Measurements from ENCODE around the gene RNASEH1.

RNASEH1 gene

GRCh38 chr2:3557639-3558204 is 411 bp downstream of the RNASEH1 start:
- DNase-seq (ENCODE audit: low read depth in 2 of 2) = no peak

GRCh38 chr2:3553946-3554345 is 4.2 kb downstream of the RNASEH1 start:
- DNase-seq (ENCODE audit: low read depth in 2 of 2) = no peak

GRCh38 chr2:3547915-3548314 is 10.2 kb downstream of the RNASEH1 start:
- DNase-seq (ENCODE audit: low read depth in 2 of 2) = no peak

DNA sequence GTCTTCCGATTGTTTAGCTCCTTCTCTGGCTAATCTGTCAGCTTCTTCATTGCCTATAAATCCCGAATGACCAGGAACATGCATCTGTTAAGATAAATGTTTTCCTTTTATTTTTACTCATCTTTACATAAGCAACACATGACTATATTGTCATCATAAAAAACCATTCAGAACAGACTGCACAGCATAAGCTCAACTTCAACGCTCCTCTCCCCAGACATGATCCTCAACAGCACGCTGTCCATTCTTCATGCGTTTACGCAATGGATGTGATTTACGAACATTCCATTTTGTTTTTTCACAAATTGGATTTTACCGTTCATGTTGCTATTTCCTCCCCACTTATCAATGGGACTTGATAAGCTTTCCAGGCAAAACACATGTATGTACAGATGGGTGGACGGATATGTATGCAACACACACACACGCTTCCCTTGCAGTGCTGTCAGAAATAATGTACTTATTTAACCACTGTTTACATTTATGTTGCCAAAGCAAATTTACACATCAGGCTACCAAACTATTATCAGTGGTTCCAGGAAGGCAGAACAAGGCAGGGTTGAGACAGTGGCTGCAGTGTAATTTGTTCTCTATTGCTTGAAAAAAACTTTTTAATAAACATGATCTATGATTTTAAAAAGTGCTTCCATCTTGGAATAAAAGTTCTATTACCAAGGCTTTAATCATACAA is 12.2 kb downstream of the RNASEH1 start:
- no peak for DNase-seq (ENCODE audit: low read depth in 2 of 2)

DNA sequence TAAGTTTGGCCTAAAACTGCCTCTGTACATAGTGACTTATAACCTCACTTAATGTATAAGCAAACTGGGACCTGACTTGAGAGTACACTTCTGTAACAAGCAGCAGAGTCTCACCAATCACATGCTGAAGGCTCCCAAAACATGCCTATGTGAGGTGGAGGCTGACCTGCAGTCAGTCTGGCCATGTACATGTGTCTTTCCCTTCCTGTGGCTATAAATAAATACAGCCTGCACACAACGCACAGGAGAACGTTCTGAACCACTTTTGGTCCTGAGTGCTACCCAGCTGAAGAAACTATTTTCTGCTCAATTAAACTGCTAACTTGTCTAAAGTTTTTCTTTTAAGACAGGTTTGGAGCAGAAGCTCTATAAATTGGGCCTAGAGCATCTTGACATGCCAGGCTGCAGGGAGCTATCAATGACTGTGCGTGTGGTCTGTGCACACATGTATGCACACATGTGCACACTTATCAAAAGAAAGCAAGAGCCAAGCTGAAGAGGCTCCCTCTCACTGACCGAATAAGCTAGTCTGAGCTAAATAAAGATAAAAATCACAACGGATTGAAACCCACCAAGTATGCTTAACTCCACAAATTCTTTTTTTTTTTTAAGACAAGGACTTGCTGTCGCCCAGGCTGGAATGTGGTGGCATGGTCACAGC is 15.0 kb downstream of the RNASEH1 start:
- no peak for DNase-seq (ENCODE audit: low read depth in 2 of 2)

- no peak for DNase-seq (ENCODE audit: low read depth in 2 of 2)
Observed at GRCh38 chr2:3542107-3542506, 16.0 kb downstream of the RNASEH1 start.

GRCh38 chr2:3539836-3540235 is 18.3 kb downstream of the RNASEH1 start:
- DNase-seq (ENCODE audit: low read depth in 2 of 2) = no peak

DNA sequence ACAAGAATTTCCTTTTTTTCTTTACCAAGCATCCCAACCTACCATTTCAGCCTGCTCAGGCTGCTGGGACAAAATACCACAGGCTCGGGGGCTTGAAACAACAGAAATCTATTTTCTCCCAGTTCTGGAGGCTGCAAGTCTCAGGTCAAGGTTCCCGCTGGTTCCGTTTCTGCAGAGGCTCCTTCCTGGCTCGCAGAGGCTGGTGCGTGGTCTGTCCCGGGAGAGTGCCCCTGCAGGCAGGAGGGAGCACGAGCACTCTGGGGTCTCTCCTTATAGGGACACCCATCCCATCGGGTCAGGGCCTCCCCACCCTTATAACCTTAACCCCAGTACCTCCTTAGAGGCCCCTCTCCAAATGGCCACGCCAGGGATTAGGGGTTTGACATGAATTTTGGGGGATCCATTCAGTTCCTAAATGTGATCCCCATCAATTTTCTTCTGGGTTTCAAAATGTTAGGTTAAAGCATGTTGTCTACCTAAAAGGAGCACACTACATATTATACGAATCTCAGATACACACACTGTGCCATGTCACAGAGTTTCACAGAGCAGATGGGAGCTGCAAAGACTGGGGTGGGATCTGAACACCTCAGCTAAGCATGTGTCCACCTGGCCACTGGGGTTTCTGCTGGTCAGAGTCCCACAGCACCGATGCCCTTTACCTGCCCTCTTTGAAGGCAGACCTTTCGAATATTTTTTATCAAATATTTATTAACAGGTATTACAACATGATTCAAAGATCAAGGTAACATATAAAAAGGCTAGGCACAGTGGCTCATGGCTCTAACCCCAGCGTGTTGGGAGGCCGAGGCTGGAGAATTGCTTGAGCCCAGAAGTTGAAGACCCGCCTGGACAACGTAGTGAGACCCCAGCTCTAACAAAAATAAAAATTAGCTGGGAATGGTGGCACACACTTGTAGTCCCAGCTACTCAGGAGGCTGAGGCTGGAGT is 21.2 kb downstream of the RNASEH1 start:
- peak in 1 of 2 donors; percentile 5 for DNase-seq (ENCODE audit: low read depth in 2 of 2)

- no peak for DNase-seq (ENCODE audit: low read depth in 2 of 2)
Observed at GRCh38 chr2:3535794-3536681, 22.1 kb downstream of the RNASEH1 start.

- no peak for DNase-seq (ENCODE audit: low read depth in 2 of 2)
Observed at GRCh38 chr2:3535467-3535793, 22.7 kb downstream of the RNASEH1 start.

GRCh38 chr2:3534251-3534814 is 23.8 kb downstream of the RNASEH1 start:
- no peak for DNase-seq (ENCODE audit: low read depth in 2 of 2)

DNA sequence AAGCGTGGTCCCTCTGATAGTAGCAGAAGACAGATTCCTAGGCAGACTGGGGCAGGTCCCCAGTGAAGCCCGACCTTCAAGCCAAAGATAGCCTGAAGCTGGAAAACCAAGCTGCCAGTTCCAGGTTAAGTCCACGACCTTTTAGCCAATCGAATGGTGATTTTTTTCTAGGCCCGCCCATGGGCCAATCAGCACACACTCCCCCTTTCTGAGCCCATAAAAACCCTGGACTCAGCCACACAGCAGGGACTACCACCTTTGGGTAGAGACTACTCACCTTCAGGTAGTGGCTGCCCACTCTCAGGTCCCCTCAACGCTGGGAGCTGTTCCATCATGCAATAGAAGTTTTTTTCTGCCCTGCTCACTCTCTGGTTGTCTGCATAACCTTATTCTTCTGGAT is 24.3 kb downstream of the RNASEH1 start:
- no peak for DNase-seq (ENCODE audit: low read depth in 2 of 2)

GRCh38 chr2:3532941-3533340 is 25.2 kb downstream of the RNASEH1 start:
- no peak for DNase-seq (ENCODE audit: low read depth in 2 of 2)

- DNase-seq (ENCODE audit: low read depth in 2 of 2) = no peak
Observed at GRCh38 chr2:3529316-3530025, 28.7 kb downstream of the RNASEH1 start.

DNA sequence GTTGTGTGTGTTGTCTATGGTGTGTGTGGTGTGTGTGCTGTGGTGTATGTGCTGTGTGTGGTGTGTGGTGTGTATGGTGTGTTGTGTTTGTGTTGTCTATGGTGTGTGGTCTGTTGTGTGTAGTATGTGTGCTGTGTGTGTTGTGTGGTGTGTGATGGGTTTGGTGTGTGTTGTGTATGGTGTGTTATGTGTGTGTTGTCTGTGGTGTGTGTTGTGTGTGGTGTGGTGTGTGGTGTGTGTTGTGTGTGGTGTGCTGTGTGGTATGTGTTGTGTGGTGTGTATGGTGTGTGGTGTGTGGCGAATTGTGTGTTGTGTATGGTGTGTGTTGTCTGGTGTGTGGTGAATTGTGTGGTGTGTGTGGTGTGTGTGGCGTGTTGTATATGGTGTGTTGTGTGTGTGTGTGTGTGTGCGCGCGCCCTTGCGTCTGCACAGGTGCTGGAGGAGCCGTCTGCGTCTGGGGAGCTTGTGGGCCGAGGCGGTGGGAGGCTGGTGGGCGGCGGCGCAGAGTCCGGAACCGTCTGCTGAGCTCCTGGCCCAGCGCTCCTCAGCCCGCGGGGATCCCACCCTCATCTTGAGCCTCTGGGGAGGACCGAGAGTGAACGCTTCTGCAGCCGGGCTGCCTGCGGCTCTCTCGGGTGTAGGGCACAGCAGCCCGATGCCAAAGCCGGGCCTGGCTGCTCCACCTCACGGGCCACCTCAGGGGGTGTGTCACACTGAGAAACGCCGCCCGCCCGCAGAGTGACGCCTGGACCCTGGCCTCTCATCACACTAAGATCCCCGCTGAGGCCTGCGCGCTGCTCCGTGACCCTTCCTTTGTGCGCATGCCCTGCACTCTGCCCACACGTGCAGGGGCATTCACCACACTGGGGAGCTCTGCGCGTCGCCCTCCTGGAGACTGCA is 30.0 kb downstream of the RNASEH1 start:
- no peak for DNase-seq (ENCODE audit: low read depth in 2 of 2)

- DNase-seq (ENCODE audit: low read depth in 2 of 2) = no peak
Observed at GRCh38 chr2:3526871-3527270, 31.3 kb downstream of the RNASEH1 start.

GRCh38 chr2:3523551-3524041 is 34.5 kb downstream of the RNASEH1 start:
- no peak for DNase-seq (ENCODE audit: low read depth in 2 of 2)

DNA sequence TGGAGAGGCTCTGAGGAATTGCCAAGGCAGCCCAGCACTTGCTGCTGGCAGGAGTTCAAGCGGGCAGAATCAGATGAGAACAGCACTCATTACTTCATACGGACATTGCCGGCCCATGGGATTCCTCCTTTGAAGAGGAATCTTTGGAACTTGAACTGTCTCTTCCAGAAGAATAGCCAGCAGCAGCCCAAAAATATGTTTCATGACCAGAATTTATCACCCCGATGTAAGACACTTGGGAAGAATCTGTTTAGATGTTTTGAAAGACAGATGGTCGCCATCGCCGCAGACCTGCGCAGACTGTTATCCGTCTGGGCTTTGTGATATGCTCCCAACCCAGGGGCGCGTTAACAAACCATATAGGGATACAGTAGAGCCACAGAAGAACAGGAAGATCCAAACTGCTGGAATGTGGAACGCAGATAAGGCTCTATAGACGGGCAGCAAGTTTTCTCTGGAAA is 35.1 kb downstream of the RNASEH1 start:
- DNase-seq (ENCODE audit: low read depth in 2 of 2) = no peak

DNA sequence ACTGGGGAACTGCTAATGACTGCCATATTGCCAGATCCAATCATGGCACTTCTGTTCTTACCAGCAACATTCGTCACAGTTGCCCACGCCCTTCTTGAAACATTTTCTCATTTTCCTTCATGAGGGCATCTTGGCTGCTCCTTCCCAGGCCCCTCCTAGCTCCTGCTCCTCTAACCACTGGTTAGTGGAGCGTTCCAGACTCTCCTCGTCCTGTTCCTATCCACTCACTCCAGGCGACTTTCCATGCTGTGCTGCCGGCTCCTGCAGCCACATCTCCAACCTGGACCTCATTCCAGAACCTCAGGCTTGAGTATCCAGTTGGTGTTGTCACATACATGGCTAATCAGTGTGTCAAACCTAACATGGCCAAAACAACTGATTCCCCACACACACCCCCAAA is 37.5 kb downstream of the RNASEH1 start:
- no peak for DNase-seq (ENCODE audit: low read depth in 2 of 2)
